ENCODE results near the gene NMNAT2. TPM values are rescaled to one million over a fixed set of nuclear protein-coding genes. Genes with fewer than 3 reads are reported as not detected.

Gene NMNAT2
- total RNA-seq (1 to 10 TPM; 1.5 to 5.8 (median 2.3) TPM), polyA plus RNA-seq (under 1 TPM; 0.23 to 0.73 TPM)
- long read RNA-seq, donor 1, result 0 reads
- long read RNA-seq, donor 2, partial matches to known transcripts, result 0 of 1 reads
- long read RNA-seq, donor 2, other reads (novel, unspliced or antisense), result 1 of 1 reads
- long read RNA-seq, donor 3, partial matches to known transcripts, result 1 of 8 reads
- long read RNA-seq, donor 3, other reads (novel, unspliced or antisense), result 7 of 8 reads

GRCh38 chr1:183417772-183418491 lies at the start of gene NMNAT2:
NMNAT2 (minus strand) TSS chr1:183418380; CDS start chr1:183418267, 113 bp downstream.
- DNase-seq (no peak), ATAC-seq (peak in 7 of 8 donors; percentile 14 to 56 (median 48))
- peaks cover 0 to 25% (median 21%) of the 10 kb centered on the region in 9 donors for H3K4me1 ChIP-seq
- peak within 1 kb of the TSS; percentile 12 to 55 (median 43) for H3K4me3 ChIP-seq
- H3K27me3 ChIP-seq, result peaks cover 0 to 83% (median 61%) of the 10 kb centered on the region in 7 donors
- TF ChIP-seq CTCF (IDR thresholded peaks at IDR 0.05), result no peak
- no peaks in the 10 kb centered on the region for H3K9me3 ChIP-seq
- intact Hi-C loops (cut with DNase I), result no loop called here
- no peaks in the 10 kb centered on the region for H3K36me3 ChIP-seq
- 1 to 2% methylated on average over 45 of the region's 45 CpGs for WGBS, 2 donors
- no peak within 1 kb of the TSS for H3K27ac ChIP-seq

- no peaks in the 10 kb centered on the region for H3K36me3 ChIP-seq
- ATAC-seq, result no peak
- H3K27ac ChIP-seq, result no peak overlapping the region
- intact Hi-C loops (cut with DNase I), result loop anchor here in 1 of 10 donors (10.0 kb wide), 1 partner anchor 183 kb away; no protein-coding TSS in a partner anchor
- no peak for TF ChIP-seq CTCF (IDR thresholded peaks at IDR 0.05)
- H3K4me1 ChIP-seq, result peaks cover 0 to 20% (median 4%) of the 10 kb centered on the region in 9 donors
- H3K9me3 ChIP-seq, result no peaks in the 10 kb centered on the region
- no peaks in the 10 kb centered on the region for H3K27me3 ChIP-seq
- 80 to 94% methylated on average over 1 of the region's 1 CpG for WGBS, 2 donors
- DNase-seq, result no peak
- no peak overlapping the region for H3K4me3 ChIP-seq
Measured at GRCh38 chr1:183467687-183468086, 49.5 kb upstream of the NMNAT2 start.

- DNase-seq (no peak), ATAC-seq (no peak)
- WGBS, 2 donors, result 54 to 63% methylated on average over 2 of the region's 2 CpGs
- TF ChIP-seq CTCF (IDR thresholded peaks at IDR 0.05), result no peak
- H3K27me3 ChIP-seq, result no peaks in the 10 kb centered on the region
- no peak overlapping the region for H3K4me3 ChIP-seq
- peaks cover 0 to 29% (median 4%) of the 10 kb centered on the region in 9 donors for H3K4me1 ChIP-seq
- no peak overlapping the region for H3K27ac ChIP-seq
- intact Hi-C loops (cut with DNase I), result loop anchor here in 1 of 10 donors (10.0 kb wide), 1 partner anchor 182 kb away; no protein-coding TSS in a partner anchor
- H3K36me3 ChIP-seq, result no peaks in the 10 kb centered on the region
- H3K9me3 ChIP-seq, result no peaks in the 10 kb centered on the region
Measured at GRCh38 chr1:183466781-183467180, 48.6 kb upstream of the NMNAT2 start.

- Histone ChIP-seq H3K4me1 (peaks cover 0 to 27% (median 0%) of the 10 kb centered on the region in 9 donors), H3K9me3 (no peaks in the 10 kb centered on the region), H3K36me3 (no peaks in the 10 kb centered on the region), H3K27ac (no peak overlapping the region), H3K4me3 (no peak overlapping the region), H3K27me3 (peaks cover 0 to 4% (median 0%) of the 10 kb centered on the region in 7 donors)
- 73 to 81% methylated on average over 2 of the region's 2 CpGs for WGBS, 2 donors
- ATAC-seq, result no peak
- no peak for TF ChIP-seq CTCF (IDR thresholded peaks at IDR 0.05)
- DNase-seq, result no peak
- intact Hi-C loops (cut with DNase I), result loop anchor here in 1 of 10 donors (10.0 kb wide), 1 partner anchor 179 kb away; no protein-coding TSS in a partner anchor
Measured at GRCh38 chr1:183463566-183463965, 45.4 kb upstream of the NMNAT2 start.
